Sigmoid colon (tissue), 7 donors: ENCODE results near the gene KLHL8. TPM values are rescaled to one million over a fixed set of nuclear protein-coding genes. Genes with fewer than 3 reads are reported as not detected.

ENCODE experiments used
- DNase-seq: peaks from one replicate; pipeline ENCODE4 v3.0.0-alpha.2; 2019
- H3K27ac ChIP-seq, 4 donors: fragments of 200-600 bp; sonication (generic); one replicate each; pipeline ENCODE4 v1.5.1; 2016 to 2019; ENCODE audit warnings: mild to moderate bottlenecking in 1 of 4
- H3K27me3 ChIP-seq, 3 donors: fragments of 200-600 bp; sonication (generic); one replicate each; pipeline ENCODE4 v1.5.1; 2019; ENCODE audit warnings: mild to moderate bottlenecking in 1 of 3
- H3K36me3 ChIP-seq, 4 donors: fragments of 200-600 bp; sonication (generic); one replicate each; pipeline ENCODE4 v1.5.1; 2016 to 2019
- H3K4me1 ChIP-seq, 4 donors: fragments of 200-600 bp; sonication (generic); one replicate each; pipeline ENCODE4 v1.5.1; 2017 to 2019
- H3K4me3 ChIP-seq, 4 donors: fragments of 200-600 bp; sonication (generic); one replicate each; pipeline ENCODE4 v1.5.1; 2017 to 2019; ENCODE audit warnings: mild to moderate bottlenecking in 2 of 4, moderate library complexity in 1 of 4
- H3K9me3 ChIP-seq, 4 donors: fragments of 200-600 bp in 3 of 4; sonication (generic) in 3 of 4; one replicate each; pipeline versions ENCODE4 v1.5.1 to v1.6.1; 2013 to 2019
- CTCF ChIP-seq, 4 experiments: fragments of 450-650 bp in 3 of 4; fragments of 200-600 bp in 1 of 4; IDR thresholded peaks; one replicate each; pipeline ENCODE4 v1.5.1; 2016 to 2019; ENCODE audit warnings: antibody characterized with exemption in 4 of 4, mild to moderate bottlenecking in 3 of 4, moderate library complexity in 2 of 4
- EP300 ChIP-seq, 4 donors: sonication (generic); formaldehyde crosslinking; IDR thresholded peaks; one replicate each; pipeline ENCODE4 v1.6.1; 2017; ENCODE audit warnings: antibody characterized with exemption in 4 of 4
- POLR2A ChIP-seq, 2 donors: fragments of 450-650 bp; IDR thresholded peaks; one replicate each; pipeline ENCODE4 v1.6.1; 2016; ENCODE audit warnings: antibody characterized with exemption in 2 of 2, mild to moderate bottlenecking in 2 of 2, moderate library complexity in 2 of 2
- POLR2AphosphoS5 ChIP-seq, 4 donors: sonication (generic); formaldehyde crosslinking; IDR thresholded peaks; one replicate each; pipeline ENCODE4 v1.6.1; 2017; ENCODE audit warnings: antibody characterized with exemption in 4 of 4
- WGBS, 2 donors: extraction: QIAGEN DNeasy Blood & Tissue Kit; methylation state at CpG; one replicate each; pipeline ENCODE4 v1.1.7; 2013; 5-methylcytosine and 5-hydroxymethylcytosine counted together
- intact Hi-C: fragments of 100-400 bp; cut with DNase I; formaldehyde crosslinking; loops from one replicate; pipeline ENCODE4 v1.15.1; 2023
- polyA plus RNA-seq, 3 donors: library from polyadenylated mRNA; stranded (reverse); fragments of 200-250 nt; gene quantifications; one replicate each; pipeline ENCODE4 v1.2.3, GENCODE V29; 2013
- total RNA-seq, 4 donors: library from RNA; depleted of rRNA; stranded (reverse); fragments of >200 nt; gene quantifications; one replicate each; pipeline ENCODE4 v1.1.0, GENCODE V29; 2016
- donor health status: healthy with polysubstance abuse.
- donor health status: Bipolar disorder and iron deficiency.
- donor health status: healthy.

Gene KLHL8
- total and polyA plus RNA-seq, 7 donors = 6.4 to 21.4 (median 9.6) TPM

- intact Hi-C loops = no loop called here
- H3K27ac ChIP-seq = peak overlapping the region; percentile 86 to 88 (median 86)
- H3K9me3 ChIP-seq = no peaks in the 10 kb centered on the region
- H3K27me3 ChIP-seq = no peaks in the 10 kb centered on the region
- WGBS, 2 donors = 88 to 90% methylated on average over 8 of the region's 8 CpGs
- no peak for TF ChIP-seq POLR2A (IDR thresholded peaks at IDR 0.05)
- TF ChIP-seq EP300 (IDR thresholded peaks at IDR 0.05) = no peak
- TF ChIP-seq CTCF (IDR thresholded peaks at IDR 0.05) = no peak
- TF ChIP-seq POLR2AphosphoS5 (IDR thresholded peaks at IDR 0.05) = no peak
- H3K4me3 ChIP-seq = no peak overlapping the region
- no peak for DNase-seq
- H3K36me3 ChIP-seq = peaks cover 20 to 48% (median 30%) of the 10 kb centered on the region in 4 donors
- H3K4me1 ChIP-seq = peaks cover 0 to 58% (median 52%) of the 10 kb centered on the region in 4 donors
Measured at GRCh38 chr4:87117051-87117731, 103.2 kb downstream of the KLHL8 start.

- Histone ChIP-seq H3K36me3 (peaks cover 20 to 57% (median 32%) of the 10 kb centered on the region in 4 donors), H3K27me3 (no peaks in the 10 kb centered on the region), H3K4me3 (no peak overlapping the region), H3K4me1 (peaks cover 0 to 49% (median 43%) of the 10 kb centered on the region in 4 donors), H3K9me3 (no peaks in the 10 kb centered on the region), H3K27ac (peak overlapping the region in 3 of 4 donors; percentile 86 to 88 (median 87))
- intact Hi-C loops = no loop called here
- TF ChIP-seq CTCF (IDR thresholded peaks at IDR 0.05) (no peak), POLR2A (IDR thresholded peaks at IDR 0.05) (no peak), EP300 (IDR thresholded peaks at IDR 0.05) (no peak), POLR2AphosphoS5 (IDR thresholded peaks at IDR 0.05) (no peak)
- 99 to 100% methylated on average over 1 of the region's 1 CpG for WGBS, 2 donors
- no peak for DNase-seq
Measured at GRCh38 chr4:87116231-87116630, 104.2 kb downstream of the KLHL8 start.

- intact Hi-C loops = no loop called here
- WGBS, 2 donors = 94 to 95% methylated on average over 24 of the region's 24 CpGs
- no peak for DNase-seq
- peaks cover 0 to 37% (median 25%) of the 10 kb centered on the region in 4 donors for H3K4me1 ChIP-seq
- H3K4me3 ChIP-seq = no peak overlapping the region
- no peaks in the 10 kb centered on the region for H3K9me3 ChIP-seq
- peak overlapping the region in 1 of 4 donors; percentile 10 for H3K27ac ChIP-seq
- H3K36me3 ChIP-seq = peaks cover 20 to 58% (median 32%) of the 10 kb centered on the region in 4 donors
- no peak for TF ChIP-seq POLR2A (IDR thresholded peaks at IDR 0.05)
- no peak for TF ChIP-seq EP300 (IDR thresholded peaks at IDR 0.05)
- TF ChIP-seq POLR2AphosphoS5 (IDR thresholded peaks at IDR 0.05) = peak in 1 of 4 donors; percentile 23
- TF ChIP-seq CTCF (IDR thresholded peaks at IDR 0.05) = no peak
- no peaks in the 10 kb centered on the region for H3K27me3 ChIP-seq
Measured at GRCh38 chr4:87114245-87115062, 106.0 kb downstream of the KLHL8 start.

GRCh38 chr4:87112063-87112462, 108.4 kb downstream of the KLHL8 start:
- DNase-seq = no peak
- Histone ChIP-seq H3K36me3 (peaks cover 20 to 73% (median 33%) of the 10 kb centered on the region in 4 donors), H3K4me1 (peaks cover 0 to 38% (median 26%) of the 10 kb centered on the region in 4 donors), H3K4me3 (no peak overlapping the region), H3K9me3 (no peaks in the 10 kb centered on the region), H3K27me3 (no peaks in the 10 kb centered on the region), H3K27ac (no peak overlapping the region)
- no peak for TF ChIP-seq POLR2A (IDR thresholded peaks at IDR 0.05)
- TF ChIP-seq EP300 (IDR thresholded peaks at IDR 0.05) = no peak
- TF ChIP-seq CTCF (IDR thresholded peaks at IDR 0.05) = no peak
- TF ChIP-seq POLR2AphosphoS5 (IDR thresholded peaks at IDR 0.05) = no peak
- intact Hi-C loops = no loop called here
- whole genome bisulfite sequencing, 2 donors = 86 to 96% methylated on average over 4 of the region's 4 CpGs

Other genes with a start within 250 kb of the KLHL8 start
- 1 to 10 TPM in 2 of 4 donors, under 1 TPM in 2; 0.27 to 1.8 (median 0.91) TPM for gene HSD17B13, start 102.3 kb upstream of the KLHL8 start, total RNA-seq
- gene HSD17B13, start 102.3 kb upstream of the KLHL8 start, polyA plus RNA-seq = under 1 TPM in 2 of 3 donors, not detected in 1; 0.13 to 0.60 TPM
- gene HSD17B11, start 170.6 kb upstream of the KLHL8 start, total RNA-seq = 10 to 100 TPM; 57.3 to 97.6 (median 70.3) TPM
- gene HSD17B11, start 170.6 kb upstream of the KLHL8 start, polyA plus RNA-seq = 100 to 1,000 TPM; 139 to 145 (median 142) TPM
- 10 to 100 TPM; 12.4 to 25.2 (median 22.7) TPM for gene NUDT9, start 202.0 kb upstream of the KLHL8 start, total RNA-seq
- gene NUDT9, start 202.0 kb upstream of the KLHL8 start, polyA plus RNA-seq = 10 to 100 TPM; 27.0 to 53.1 (median 33.5) TPM